HG02970 (cell line): ENCODE measurements around the gene UNC80.
A peak's percentile ranks its signal among the peaks of the same experiment; 100 is the strongest.
"Not testable (repeated sequence)": the region's sequence is repeated elsewhere in the genome, so short reads cannot be mapped to it uniquely, and the experiment has no call there.

Experiments
- ATAC-seq: cut with Tn5 transposase; IDR thresholded peaks from one replicate; pipeline ENCODE4 v1.9.1; 2021; ENCODE audit warnings: mild to moderate bottlenecking, moderate library complexity, moderate number of reproducible peaks; ENCODE audit not compliant: unreplicated experiment, low FRiP score

The UNC80 gene

DNA sequence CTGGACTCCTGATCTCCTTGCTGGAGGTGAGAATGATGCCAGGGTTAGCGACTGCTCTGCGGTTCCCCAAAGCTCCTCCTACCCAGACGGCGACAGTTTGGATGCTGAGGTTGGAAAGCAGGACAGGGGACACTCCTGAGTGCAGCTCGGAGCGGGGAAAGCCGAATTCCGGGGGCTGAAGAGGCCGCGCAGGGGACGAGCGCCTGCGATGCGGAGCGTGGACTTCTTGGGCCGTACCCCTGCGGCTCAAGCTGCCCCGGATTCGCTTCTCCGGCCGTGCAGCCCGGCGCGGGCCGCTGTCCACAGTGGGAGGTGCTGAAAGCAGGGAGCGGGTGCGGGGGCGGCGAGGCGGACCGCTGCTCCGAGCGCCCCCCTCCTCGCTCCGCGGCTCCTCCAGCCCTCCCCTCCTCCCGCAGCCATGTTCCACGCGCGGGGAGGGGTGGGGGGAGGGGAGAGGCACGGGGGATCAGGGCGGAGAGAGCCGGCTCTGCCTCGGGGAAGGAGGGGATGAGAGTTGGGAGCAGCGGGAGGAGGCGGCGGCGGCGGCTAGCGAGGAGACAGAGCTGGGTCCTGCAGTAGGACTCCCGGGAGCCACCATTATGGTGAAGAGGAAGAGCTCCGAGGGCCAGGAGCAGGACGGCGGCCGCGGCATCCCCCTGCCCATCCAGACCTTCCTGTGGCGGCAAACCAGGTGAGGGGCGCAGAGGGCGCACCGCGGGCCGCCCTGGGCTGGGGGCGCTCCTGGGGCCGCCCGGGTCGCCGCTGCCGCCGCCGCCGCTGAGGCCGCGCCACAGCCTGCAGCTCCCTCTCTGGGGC lies at the start of gene UNC80:
Gene UNC80, plus strand, starts transcription at position 359 of the 816 bp plus-strand sequence. Its CDS starts 241 bp downstream, at position 600.
- ATAC-seq = peak; percentile 67

DNA sequence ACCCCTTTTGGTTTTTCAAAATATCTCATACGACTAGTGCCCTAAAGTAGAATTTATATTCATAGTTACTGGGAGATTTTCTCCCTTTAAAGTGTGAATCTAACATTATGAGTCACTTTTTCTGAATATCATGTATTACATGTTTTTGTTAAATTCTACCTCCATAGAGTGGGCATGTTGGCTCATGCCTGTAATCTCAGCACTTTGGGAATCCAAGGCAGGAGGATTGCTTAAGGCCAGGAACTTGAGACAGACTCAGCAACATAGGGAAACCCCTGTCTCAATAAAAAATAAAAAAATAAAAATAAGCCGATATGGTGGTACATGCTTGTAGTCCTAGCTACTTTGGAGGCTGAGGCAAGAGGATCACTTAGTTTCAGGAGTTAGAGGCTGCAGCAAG lies 45.3 kb upstream of the UNC80 start:
- ATAC-seq = no peak

- ATAC-seq = no peak
These were observed 44.6 kb upstream of the UNC80 start for GRCh38 chr2:209727077-209727476.

DNA sequence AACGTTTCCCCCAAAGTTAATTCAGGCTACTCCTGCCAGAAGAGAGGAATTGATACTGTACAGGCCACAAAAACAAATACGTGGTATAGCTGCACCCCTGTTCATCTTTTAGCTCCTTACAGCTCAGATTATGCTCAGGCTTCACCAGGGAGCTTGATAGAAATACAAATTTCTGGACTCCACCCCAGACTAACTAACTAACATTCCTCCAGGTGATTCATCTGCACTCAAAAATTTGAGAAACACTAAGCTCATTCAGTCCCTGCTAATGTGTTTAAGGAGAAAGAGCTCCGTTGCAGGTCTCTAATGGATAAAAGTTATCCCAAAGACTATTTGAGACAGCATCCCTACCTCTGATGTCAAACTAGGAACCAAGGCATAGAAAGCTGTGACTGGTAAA lies 36.8 kb upstream of the UNC80 start:
- ATAC-seq = no peak

DNA sequence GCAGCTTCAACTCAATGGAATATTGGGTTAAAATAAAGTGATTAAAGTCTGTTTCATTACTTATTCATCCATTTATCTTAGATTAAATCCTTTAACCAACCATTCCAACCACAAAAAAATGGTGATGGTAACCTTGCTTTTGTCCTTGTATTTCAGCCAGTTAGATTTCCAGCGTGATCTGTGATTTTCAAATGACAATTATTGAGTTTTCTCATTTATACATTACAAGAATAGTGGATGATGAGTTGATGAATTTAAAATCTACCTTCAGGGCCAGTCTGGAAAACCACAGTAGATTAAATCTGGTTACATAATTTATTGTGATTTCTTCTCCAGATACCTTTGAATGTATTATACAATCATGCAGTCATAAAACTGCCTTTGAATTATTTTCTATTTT lies 29.7 kb upstream of the UNC80 start:
- no peak for ATAC-seq

- no peak for ATAC-seq
These were observed 18.6 kb upstream of the UNC80 start for GRCh38 chr2:209753020-209753419.

DNA sequence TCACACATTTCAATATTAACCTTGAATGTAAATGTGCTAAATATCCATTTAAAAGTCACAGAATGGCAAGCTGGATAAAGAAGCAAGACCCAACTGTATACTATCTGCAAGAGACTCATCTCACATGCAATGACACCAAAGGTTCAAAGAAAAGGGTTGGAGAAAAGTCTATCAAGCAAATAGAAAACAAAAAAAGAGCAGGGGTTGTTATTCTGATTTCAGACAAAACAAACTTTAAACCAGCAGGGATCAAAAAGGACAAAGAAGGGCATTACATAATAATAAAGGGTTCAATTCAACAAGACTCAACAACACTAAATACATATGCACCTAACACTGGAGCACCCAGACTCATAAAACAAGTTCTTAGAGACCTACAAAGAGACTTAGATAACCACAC lies 14.5 kb upstream of the UNC80 start:
- ATAC-seq = no peak

- ATAC-seq = no peak
These were observed 10.1 kb upstream of the UNC80 start for GRCh38 chr2:209761566-209761965.

- ATAC-seq = no peak
These were observed 9.1 kb upstream of the UNC80 start for GRCh38 chr2:209762563-209762962.

DNA sequence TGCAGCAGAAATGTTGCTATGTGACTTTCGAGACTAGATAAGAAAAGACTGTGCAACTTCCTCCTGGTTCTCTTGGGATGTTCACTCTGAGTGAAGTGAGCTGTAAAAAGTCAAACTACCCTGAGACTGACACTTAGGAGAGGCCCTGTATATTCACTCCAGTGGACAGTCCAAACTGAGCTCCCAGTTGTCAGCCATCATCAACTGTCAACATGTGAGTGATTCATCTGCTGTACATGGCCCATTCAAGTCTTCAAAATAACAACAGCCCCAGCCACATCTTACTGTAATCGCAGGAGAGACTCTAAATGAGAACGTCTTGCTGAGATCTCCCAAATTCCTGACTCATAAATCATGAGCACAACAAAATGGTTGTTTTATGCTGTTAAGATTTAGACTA lies 8.5 kb upstream of the UNC80 start:
- ATAC-seq = no peak

- no peak for ATAC-seq
These were observed 5.0 kb upstream of the UNC80 start for GRCh38 chr2:209766613-209767012.

- ATAC-seq = no peak
These were observed 4.3 kb upstream of the UNC80 start for GRCh38 chr2:209767316-209767715.

DNA sequence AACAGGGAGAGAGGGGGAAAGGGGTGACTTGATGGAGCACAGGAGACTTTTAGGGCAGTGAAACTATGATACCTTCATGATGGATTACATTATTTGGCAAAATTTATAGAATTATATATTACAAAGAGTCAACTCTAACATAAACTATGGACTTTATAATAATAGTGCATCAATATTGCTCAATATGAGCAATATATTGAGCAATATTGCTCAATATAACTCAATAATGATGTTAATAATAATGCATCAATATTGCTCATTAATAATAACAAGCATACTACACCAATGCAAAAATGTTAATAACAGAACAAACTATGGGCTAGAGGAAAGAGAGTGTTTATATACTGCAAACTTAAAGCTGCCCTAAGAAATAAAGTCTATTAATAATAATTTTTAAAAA lies 3.1 kb upstream of the UNC80 start:
- no peak for ATAC-seq

- ATAC-seq = no peak
These were observed 656 bp downstream of the UNC80 start for GRCh38 chr2:209772290-209772685.

DNA sequence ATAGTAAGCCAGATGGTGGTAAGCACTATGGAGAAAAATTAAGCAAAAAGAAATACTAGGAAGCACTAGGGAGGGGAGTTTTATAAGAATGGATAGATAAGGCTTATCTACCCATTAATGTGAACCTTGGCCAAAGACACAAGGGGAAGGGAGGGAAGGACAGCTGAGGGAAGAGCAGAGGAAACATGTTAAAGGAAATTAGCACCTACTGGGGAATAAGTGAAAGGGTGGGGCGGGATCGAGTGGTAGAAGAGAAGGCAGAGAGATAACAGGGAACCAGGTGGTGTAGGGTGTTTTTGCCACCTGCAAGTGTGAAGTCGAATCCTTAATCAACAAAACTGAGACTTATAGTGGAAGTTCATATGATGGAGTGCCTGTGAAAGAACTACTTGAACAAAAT lies 1.7 kb downstream of the UNC80 start:
- no peak for ATAC-seq

DNA sequence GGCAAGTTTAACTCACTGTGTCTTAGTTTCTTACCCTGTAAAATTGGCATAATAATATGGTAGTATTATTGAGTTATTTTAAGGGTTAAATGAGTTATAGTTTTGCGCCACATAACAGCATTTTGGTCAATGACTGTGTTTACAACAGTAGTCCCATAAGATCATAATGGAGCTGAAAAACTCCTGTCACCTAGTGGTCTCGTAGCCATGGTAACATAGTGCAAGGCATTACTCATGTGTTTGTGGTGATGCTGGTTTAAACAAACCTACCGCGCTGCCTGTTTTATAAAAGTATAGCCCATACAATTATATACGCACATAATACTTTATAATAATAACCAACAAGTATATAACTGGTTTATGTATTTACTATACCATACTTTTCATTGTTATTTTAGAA lies 15.8 kb downstream of the UNC80 start:
- no peak for ATAC-seq

DNA sequence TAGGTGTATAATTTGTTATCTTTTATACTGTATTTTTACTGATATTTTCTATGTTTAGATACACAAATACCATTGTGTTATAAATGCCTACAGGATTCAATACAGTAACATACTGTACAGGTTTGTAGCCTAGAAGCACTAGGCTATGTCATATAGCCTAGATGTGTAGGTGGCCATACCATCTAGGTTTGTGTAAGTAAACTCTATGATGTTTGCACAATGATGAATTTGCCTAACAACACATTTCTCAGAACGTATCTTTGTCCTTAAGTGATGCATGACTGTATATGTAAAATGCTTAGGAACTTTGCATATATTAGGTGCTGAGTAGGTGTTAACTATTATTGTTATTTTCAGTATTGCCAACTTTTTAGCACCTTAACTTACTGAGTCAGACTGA lies 17.3 kb downstream of the UNC80 start:
- ATAC-seq = no peak

GRCh38 chr2:209790066-209790728 lies 18.6 kb downstream of the UNC80 start:
- ATAC-seq = no peak

DNA sequence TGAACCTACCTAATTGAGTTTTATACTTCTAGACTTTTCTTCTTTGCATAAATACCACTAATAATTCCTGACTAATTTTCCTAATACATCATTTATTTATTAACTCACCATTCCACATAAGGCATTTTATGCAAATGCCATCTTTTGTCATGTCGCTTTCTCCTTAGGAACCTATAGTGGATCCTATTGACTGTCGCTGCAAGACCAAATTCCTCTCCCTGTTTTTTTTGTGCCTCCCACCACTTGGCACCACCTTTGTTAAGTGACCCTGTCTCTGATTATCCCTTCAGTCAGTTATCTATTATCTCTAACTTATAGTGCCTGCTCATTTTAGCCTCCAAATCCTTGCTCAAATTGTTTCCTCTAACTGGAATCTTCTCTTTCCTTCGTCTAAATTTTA lies 19.5 kb downstream of the UNC80 start:
- ATAC-seq = no peak

- ATAC-seq = not testable (repeated sequence)
These were observed 23.8 kb downstream of the UNC80 start for GRCh38 chr2:209795425-209795824.

GRCh38 chr2:209805351-209805750 lies 33.7 kb downstream of the UNC80 start:
- ATAC-seq = no peak

GRCh38 chr2:209806318-209806717 lies 34.7 kb downstream of the UNC80 start:
- ATAC-seq = no peak
